Motor neuron (in vitro differentiated cells): ENCODE data around the gene SPOCK1. TPM values are rescaled to one million over a fixed set of nuclear protein-coding genes. Genes with fewer than 3 reads are reported as not detected.

Experiments
- ATAC-seq, 8 experiments: fragments of 200-7000 bp; cut with Tn5 transposase; replicated peaks in 6 of 8; 2 replicates each; pipeline ENCODE4 v1.8.0; 2021; ENCODE audit warnings: mild to moderate bottlenecking in 8 of 8, moderate library complexity in 8 of 8
- H3K27ac ChIP-seq, 2 donors: fragments of 250-450 bp; sonication (Bioruptor Pico); 2 replicates each; pipeline ENCODE4 v1.9.0; 2021; ENCODE audit warnings: antibody characterized with exemption in 2 of 2, mild to moderate bottlenecking in 2 of 2, moderate library complexity in 1 of 2
- H3K4me1 ChIP-seq, 2 donors: fragments of 250-450 bp; sonication (Bioruptor Pico); replicated peaks in 1 of 2; 2 replicates each; pipeline ENCODE4 v1.6.1; 2021; ENCODE audit warnings: antibody characterized with exemption in 2 of 2, mild to moderate bottlenecking in 2 of 2, moderate library complexity in 1 of 2
- H3K4me3 ChIP-seq, 5 donors: fragments of 250-450 bp; sonication (Bioruptor Pico); 2 replicates each; pipeline ENCODE4 v1.9.0; 2021; ENCODE audit warnings: antibody characterized with exemption in 5 of 5, mild to moderate bottlenecking in 5 of 5, moderate library complexity in 4 of 5
- WGBS, 10 experiments: fragments of 450-650 bp; shearing (Covaris generic); methylation state at CpG; one replicate each; pipeline ENCODE4 v1.0.0; 2022; 5-methylcytosine and 5-hydroxymethylcytosine counted together
- in situ Hi-C, 9 experiments: fragments of 400-800 bp; cut with MboI; loops; one replicate each; pipeline ENCODE4 v1.15.0; 2021; ENCODE audit warnings: low sequenced_read_pairs in 9 of 9, low pct_unique_long_range_greater_than_20kb in 2 of 9; ENCODE audit not compliant: unreplicated experiment in 9 of 9
- total RNA-seq, 8 experiments: library from RNA; unstranded; fragments of 300-600 nt; gene quantifications; 2 replicates each; pipeline versions ENCODE4 v1.2.3 to v1.2.4, GENCODE V29; 2022

Gene SPOCK1
- total RNA-seq, 8 experiments from 2014 or later: 9.4 to 154 (median 25.1) TPM

- Histone ChIP-seq H3K4me1 (peaks cover 0 to 11% of the 10 kb centered on the region in 2 donors), H3K27ac (no peak overlapping the region), H3K4me3 (no peak overlapping the region)
- ATAC-seq: peak in 3 of 8 experiments; percentile 53 to 77 (median 60)
- in situ Hi-C loops: no loop called here
These were observed 308.7 kb downstream of the SPOCK1 start for GRCh38 chr5:137190441-137190840.

DNA sequence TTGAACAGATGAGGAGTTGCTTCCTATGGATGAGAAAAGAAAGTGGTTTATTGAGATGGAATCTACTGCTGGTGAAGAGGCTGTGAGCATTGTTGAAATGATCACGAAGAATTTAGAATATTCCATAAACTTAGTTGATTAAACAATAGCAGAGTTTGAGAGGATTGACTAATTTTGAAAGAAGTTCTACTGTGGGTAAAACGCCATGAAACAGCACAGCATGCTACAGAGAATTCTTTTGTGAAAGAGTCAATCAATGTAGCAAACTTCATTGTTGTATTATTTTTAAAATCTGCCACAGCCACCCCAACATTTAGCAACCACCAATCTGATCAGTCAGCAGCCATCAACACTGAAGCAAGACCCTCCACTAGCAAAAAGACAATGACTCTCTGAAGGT, 309.1 kb downstream of the SPOCK1 start:
- in situ Hi-C loops: no loop called here
- 33 to 83% (median 70%) methylated on average over 1 to 2 of the region's 2 CpGs; no CpG with 5 or more reads in 1 of the 10 experiments for WGBS, 10 experiments
- Histone ChIP-seq H3K4me3 (no peak overlapping the region), H3K4me1 (peaks cover 0 to 8% of the 10 kb centered on the region in 2 donors), H3K27ac (no peak overlapping the region)
- ATAC-seq: no peak

DNA sequence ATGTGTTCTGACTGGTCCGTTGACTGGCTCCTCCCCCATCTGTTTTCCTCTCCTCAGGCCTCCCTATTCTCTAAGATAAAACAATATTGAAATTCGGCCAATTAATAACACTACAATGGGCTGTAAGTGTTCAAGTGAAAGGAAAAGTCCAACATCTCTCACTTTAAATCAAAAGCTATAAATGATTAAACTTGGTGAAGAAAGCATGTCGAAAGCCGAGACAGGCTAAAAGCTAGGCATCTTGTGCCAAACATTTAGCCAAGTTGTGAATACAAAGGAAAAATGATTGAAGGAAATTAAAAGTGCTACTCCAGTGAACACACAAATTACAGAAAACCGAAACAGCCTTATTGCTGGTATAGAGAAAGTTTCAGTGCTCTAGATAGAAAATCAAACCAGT, 310.6 kb downstream of the SPOCK1 start:
- in situ Hi-C loops: no loop called here

DNA sequence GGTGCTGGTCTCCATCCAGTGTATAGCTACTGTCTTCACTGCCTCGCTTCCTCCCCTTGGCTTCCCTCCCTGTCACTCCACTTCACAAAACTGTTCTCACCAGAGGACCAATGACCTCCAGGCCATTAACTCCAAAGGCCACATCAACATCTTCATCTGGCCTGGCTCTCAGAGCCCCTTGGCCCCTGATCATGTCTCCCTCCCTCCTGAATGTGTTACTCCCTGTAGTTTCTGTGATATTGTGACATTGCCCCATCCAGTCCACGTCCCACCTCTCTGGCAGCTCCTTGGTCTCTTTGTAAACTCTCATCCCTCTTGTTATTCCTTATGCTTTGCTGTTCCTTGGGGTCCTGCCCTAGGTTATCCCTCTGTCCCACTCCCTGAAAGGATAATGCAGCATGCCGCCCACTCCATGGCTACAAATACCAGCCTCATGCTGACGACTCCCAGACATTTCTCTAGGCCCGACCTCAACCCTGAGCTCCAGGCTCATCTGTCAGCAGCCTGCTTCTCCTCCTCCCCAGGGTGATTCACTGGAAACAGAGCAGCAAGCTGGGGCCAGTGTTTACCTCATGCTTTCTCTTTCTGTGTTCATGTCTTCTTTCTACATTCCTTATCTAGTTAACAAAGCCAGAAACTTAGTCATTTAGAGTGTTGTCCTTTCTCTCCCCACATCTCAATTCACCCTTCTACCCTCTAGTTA, 312.2 kb downstream of the SPOCK1 start:
- in situ Hi-C loops: no loop called here
- peak in 6 of 8 experiments; percentile 30 to 94 (median 79) for ATAC-seq

More for the DNA sequence above, 310.6 kb downstream of the SPOCK1 start:
- peaks cover 0 to 4% of the 10 kb centered on the region in 2 donors for H3K4me1 ChIP-seq
- ATAC-seq: no peak
- 60 to 94% (median 83%) methylated on average over 1 to 5 of the region's 5 CpGs for WGBS, 10 experiments
- no peak overlapping the region for H3K27ac ChIP-seq
- no peak overlapping the region for H3K4me3 ChIP-seq

GRCh38 chr5:137185193-137185592, 313.9 kb downstream of the SPOCK1 start:
- H3K27ac ChIP-seq: no peak overlapping the region
- H3K4me1 ChIP-seq: peaks cover 0 to 4% of the 10 kb centered on the region in 2 donors
- in situ Hi-C loops: no loop called here
- WGBS, 10 experiments: 80 to 100% (median 100%) methylated on average over 1 to 2 of the region's 2 CpGs; no CpG with 5 or more reads in 2 of the 10 experiments
- ATAC-seq: no peak
- H3K4me3 ChIP-seq: no peak overlapping the region

More for the DNA sequence above, 312.2 kb downstream of the SPOCK1 start:
- WGBS, 10 experiments: 8 to 100% (median 49%) methylated on average over 1 to 3 of the region's 5 CpGs; no CpG with 5 or more reads in 2 of the 10 experiments
- Histone ChIP-seq H3K4me3 (no peak overlapping the region), H3K4me1 (peaks cover 0 to 4% of the 10 kb centered on the region in 2 donors), H3K27ac (no peak overlapping the region)

GRCh38 chr5:137184734-137185133, 314.4 kb downstream of the SPOCK1 start:
- peaks cover 0 to 4% of the 10 kb centered on the region in 2 donors for H3K4me1 ChIP-seq
- no peak overlapping the region for H3K4me3 ChIP-seq
- in situ Hi-C loops: no loop called here
- H3K27ac ChIP-seq: no peak overlapping the region
- no peak for ATAC-seq
- 90 to 100% (median 100%) methylated on average over 1 to 2 of the region's 2 CpGs; no CpG with 5 or more reads in 4 of the 10 experiments for WGBS, 10 experiments

DNA sequence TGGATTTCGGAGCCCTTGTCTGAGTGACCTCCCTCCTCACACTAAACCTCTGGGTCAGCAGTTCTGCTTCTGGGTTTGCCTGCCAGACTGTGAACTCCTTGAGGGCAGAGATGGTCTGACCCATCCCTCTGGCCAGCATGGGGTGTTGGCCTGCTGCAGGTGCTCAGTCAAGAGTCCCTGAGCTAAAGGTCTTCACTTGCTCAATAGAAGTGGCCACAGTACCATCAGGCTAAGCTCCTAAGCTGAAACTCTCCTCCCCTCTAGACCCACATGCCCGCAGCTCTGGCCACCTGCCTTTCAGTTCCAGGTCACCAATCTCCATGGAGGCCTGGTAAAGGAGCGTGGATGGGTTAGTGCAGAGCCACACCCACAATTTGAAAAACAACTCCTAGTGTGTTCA, 316.6 kb downstream of the SPOCK1 start:
- 59 to 100% (median 97%) methylated on average over 2 to 3 of the region's 3 CpGs; no CpG with 5 or more reads in 6 of the 10 experiments for WGBS, 10 experiments
- Histone ChIP-seq H3K4me3 (no peak overlapping the region), H3K27ac (no peak overlapping the region), H3K4me1 (peaks cover 12 to 14% of the 10 kb centered on the region in 2 donors)
- in situ Hi-C loops: no loop called here
- ATAC-seq: no peak

- 57 to 100% (median 67%) methylated on average over 1 to 2 of the region's 2 CpGs; no CpG with 5 or more reads in 5 of the 10 experiments for whole genome bisulfite sequencing, 10 experiments
- Histone ChIP-seq H3K4me3 (no peak overlapping the region), H3K4me1 (peaks cover 14 to 17% of the 10 kb centered on the region in 2 donors), H3K27ac (no peak overlapping the region)
- in situ Hi-C loops: no loop called here
- peak in 1 of 8 experiments; percentile 65 for ATAC-seq
These were observed 317.5 kb downstream of the SPOCK1 start for GRCh38 chr5:137181667-137182066.

DNA sequence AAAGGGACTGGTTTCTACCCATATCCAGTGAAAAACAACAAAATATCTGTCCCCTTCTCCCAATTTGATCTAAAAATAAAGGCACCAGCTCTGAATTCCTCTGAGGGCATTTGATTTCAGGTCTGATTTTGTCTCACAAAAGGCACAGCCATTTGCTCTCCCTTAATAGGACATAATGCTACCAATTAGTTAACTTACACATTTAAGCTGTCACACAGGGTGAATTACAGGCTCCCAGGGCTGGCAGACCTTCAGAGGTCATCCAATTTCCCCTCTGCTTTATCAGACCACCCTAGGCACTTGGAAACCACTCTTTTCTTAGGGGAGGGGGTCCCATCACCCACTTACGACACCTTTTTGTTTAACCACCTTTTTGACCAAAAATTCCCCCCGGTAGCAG, 319.9 kb downstream of the SPOCK1 start:
- peaks cover 14 to 21% of the 10 kb centered on the region in 2 donors for H3K4me1 ChIP-seq
- H3K4me3 ChIP-seq: no peak overlapping the region
- in situ Hi-C loops: no loop called here
- ATAC-seq: peak in 4 of 8 experiments; percentile 27 to 65 (median 49)
- H3K27ac ChIP-seq: no peak overlapping the region
- 31 to 100% (median 63%) methylated on average over 1 to 2 of the region's 2 CpGs; no CpG with 5 or more reads in 6 of the 10 experiments for WGBS, 10 experiments

DNA sequence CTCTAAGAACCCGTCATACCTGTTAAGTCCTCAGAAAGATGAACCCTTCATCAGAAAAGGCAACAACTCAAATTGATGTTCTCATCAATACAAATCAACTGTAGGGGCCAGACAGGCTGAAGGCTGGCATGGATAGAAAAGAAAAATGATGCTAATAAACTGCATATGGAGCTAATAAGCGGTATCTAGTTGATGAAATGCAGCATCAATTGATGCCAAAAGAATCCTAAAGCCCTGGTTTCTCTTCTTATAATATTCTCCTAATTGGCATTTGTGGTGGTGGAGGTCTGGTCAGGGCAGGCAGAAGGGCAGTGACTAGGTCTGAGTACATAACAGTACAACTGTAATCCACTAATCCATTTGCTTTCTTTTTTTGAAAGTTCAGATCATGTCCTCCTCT, 322.5 kb downstream of the SPOCK1 start:
- ATAC-seq: no peak
- H3K4me1 ChIP-seq: peaks cover 21 to 32% of the 10 kb centered on the region in 2 donors
- H3K27ac ChIP-seq: no peak overlapping the region
- in situ Hi-C loops: no loop called here
- WGBS, 10 experiments: 77 to 100% (median 86%) methylated on average over 1 to 2 of the region's 2 CpGs; no CpG with 5 or more reads in 2 of the 10 experiments
- no peak overlapping the region for H3K4me3 ChIP-seq

GRCh38 chr5:137176126-137176525, 323.0 kb downstream of the SPOCK1 start:
- no peak overlapping the region for H3K4me3 ChIP-seq
- WGBS, 10 experiments: 80 to 100% (median 98%) methylated on average over 1 to 2 of the region's 2 CpGs; no CpG with 5 or more reads in 4 of the 10 experiments
- H3K4me1 ChIP-seq: peaks cover 21 to 35% of the 10 kb centered on the region in 2 donors
- in situ Hi-C loops: no loop called here
- ATAC-seq: no peak
- H3K27ac ChIP-seq: no peak overlapping the region

- WGBS, 10 experiments: 50 to 100% (median 81%) methylated on average over 1 to 3 of the region's 3 CpGs; no CpG with 5 or more reads in 2 of the 10 experiments
- in situ Hi-C loops: no loop called here
- H3K4me3 ChIP-seq: no peak overlapping the region
- H3K4me1 ChIP-seq: peaks cover 17 to 30% of the 10 kb centered on the region in 2 donors
- ATAC-seq: no peak
- no peak overlapping the region for H3K27ac ChIP-seq
These were observed 324.9 kb downstream of the SPOCK1 start for GRCh38 chr5:137174196-137174595.

- 29 to 100% (median 69%) methylated on average over 1 to 2 of the region's 2 CpGs; no CpG with 5 or more reads in 3 of the 10 experiments for whole genome bisulfite sequencing, 10 experiments
- H3K4me1 ChIP-seq: peaks cover 9 to 22% of the 10 kb centered on the region in 2 donors
- no peak overlapping the region for H3K27ac ChIP-seq
- no peak overlapping the region for H3K4me3 ChIP-seq
- peak in 5 of 8 experiments; percentile 57 to 73 (median 72) for ATAC-seq
- in situ Hi-C loops: no loop called here
These were observed 326.9 kb downstream of the SPOCK1 start for GRCh38 chr5:137172258-137172657.
